SH-SY5Y (cell line): ENCODE measurements around the gene ZNF83.

ENCODE experiments used
- GATA2 ChIP-seq: IDR thresholded peaks from 2 replicates; pipeline ENCODE4 v1.6.1; 2011; ENCODE audit warnings: mild to moderate bottlenecking, low read depth, low read length
- GATA3 ChIP-seq: IDR thresholded peaks from 2 replicates; pipeline ENCODE4 v1.6.1; 2011; ENCODE audit warnings: low read depth, mild to moderate bottlenecking, low read length, moderate library complexity

DNA sequence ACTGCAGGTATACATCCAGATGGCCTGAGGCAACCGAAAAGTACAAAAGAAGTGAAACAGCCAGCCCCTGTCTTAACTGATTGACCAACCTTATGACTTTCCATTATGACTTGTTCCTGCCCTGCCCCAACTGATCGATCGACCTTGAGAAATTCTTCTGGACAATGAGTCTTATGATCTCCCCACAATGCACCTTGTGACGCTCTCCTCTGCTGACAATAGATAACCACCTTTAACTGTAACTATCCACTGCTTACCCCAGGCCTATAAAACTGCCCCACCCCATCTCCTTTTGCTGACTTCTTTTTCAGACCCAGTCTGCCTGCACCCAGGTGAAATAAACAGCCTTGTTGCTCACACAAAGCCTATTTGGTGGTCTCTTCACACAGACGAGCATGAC is 11.2 kb downstream of the ZNF83 start:
- no peak for TF ChIP-seq GATA3
- no peak for TF ChIP-seq GATA2
